ENCODE results near the gene JMJD1C.

GRCh38 chr10:63348245-63348850, 117.4 kb downstream of the JMJD1C start:
- TF ChIP-seq GATA2 (IDR thresholded peaks at IDR 0.05; ENCODE audit: low read depth, low read length) (no peak), GATA3 (IDR thresholded peaks at IDR 0.05; ENCODE audit: low read depth, low read length) (no peak)

All from SH-SY5Y (cell line).